Astrocyte of the cerebellum (primary cell): ENCODE data around the gene ASTL.

ENCODE experiments used
- DNase-seq: peaks from one replicate; pipeline ENCODE4 v3.0.0-alpha.2; 2011; ENCODE audit warnings: low read depth
- H3K4me3 ChIP-seq: 2 replicates; pipeline ENCODE4 v1.5.1; 2011; ENCODE audit warnings: mild to moderate bottlenecking, low read depth, low read length, moderate library complexity
- CTCF ChIP-seq: IDR thresholded peaks from 2 replicates; pipeline ENCODE4 v1.5.1; 2012; ENCODE audit warnings: low read length, low read depth, moderate library complexity, mild to moderate bottlenecking; ENCODE audit errors: missing control alignments
- in situ Hi-C: cut with HindIII; loops from 2 replicates; pipeline ENCODE4 v1.10.0; 2017; ENCODE audit warnings: low sequenced_read_pairs

ASTL gene

GRCh38 chr2:96180521-96180920, 42.2 kb upstream of the ASTL start:
- in situ Hi-C loops: no loop called here

GRCh38 chr2:96180002-96180401, 41.7 kb upstream of the ASTL start:
- no peak for DNase-seq
- no peak overlapping the region for H3K4me3 ChIP-seq
- no peak for TF ChIP-seq CTCF
- in situ Hi-C loops: no loop called here

More at GRCh38 chr2:96180521-96180920, 42.2 kb upstream of the ASTL start:
- TF ChIP-seq CTCF: no peak
- no peak overlapping the region for H3K4me3 ChIP-seq
- no peak for DNase-seq

GRCh38 chr2:96176661-96177060, 38.4 kb upstream of the ASTL start:
- no peak for TF ChIP-seq CTCF
- in situ Hi-C loops: no loop called here
- DNase-seq: no peak
- H3K4me3 ChIP-seq: no peak overlapping the region

- no peak for TF ChIP-seq CTCF
- in situ Hi-C loops: no loop called here
- DNase-seq: no peak
- H3K4me3 ChIP-seq: no peak overlapping the region
Observed at GRCh38 chr2:96175951-96176350, 37.6 kb upstream of the ASTL start.

GRCh38 chr2:96174251-96175144, 36.2 kb upstream of the ASTL start:
- no peak overlapping the region for H3K4me3 ChIP-seq
- no peak for DNase-seq
- TF ChIP-seq CTCF: peak; percentile 86
- in situ Hi-C loops: no loop called here

GRCh38 chr2:96171831-96172230, 33.5 kb upstream of the ASTL start:
- no peak for TF ChIP-seq CTCF
- DNase-seq: no peak
- H3K4me3 ChIP-seq: no peak overlapping the region
- in situ Hi-C loops: no loop called here
